SK-N-SH (cell line): ENCODE measurements around the gene DDAH1. TPM values are rescaled to one million over a fixed set of nuclear protein-coding genes. Genes with fewer than 3 reads are reported as not detected.

Source experiments
- CTCF ChIA-PET: fragments of 300-600, 350-600 bp; formaldehyde crosslinking; extraction: SDS; loops from one replicate; lab custom pipeline; 2021; lab: Yijun Ruan, JAX
- POLR2A ChIA-PET: fragments of 350-600 bp; sonication (Branson Sonifier 250); formaldehyde crosslinking; extraction: SDS; loops from one replicate; lab custom pipeline; 2020; ENCODE audit warnings: antibody characterized with exemption, inconsistent platforms; lab: Yijun Ruan, JAX
- DNase-seq: peaks from one replicate; pipeline ENCODE4 v3.0.0; 2012
- H2AFZ ChIP-seq: fragments of 200-600 bp; sonication (generic); 2 replicates; pipeline ENCODE4 v1.8.1; 2016; ENCODE audit warnings: antibody characterized with exemption, mild to moderate bottlenecking, low read depth
- H3F3A ChIP-seq: fragments of 200-600 bp; sonication (generic); replicated peaks from 2 replicates; pipeline ENCODE3; 2016; ENCODE audit warnings: antibody characterized with exemption, mild to moderate bottlenecking; ENCODE audit not compliant: insufficient read depth
- H3K27ac ChIP-seq, 2 experiments: fragments of 200-500 bp in 1 of 2; fragments of 200-600 bp in 1 of 2; sonication (Bioruptor generic) in 1 of 2; sonication (generic), shearing (Covaris generic) in 1 of 2; 2 replicates each; pipeline versions ENCODE4 v1.5.1 to v1.6.1; 2014 to 2016; ENCODE audit warnings: low read depth in 2 of 2, inconsistent platforms in 1 of 2, low read length in 1 of 2, mild to moderate bottlenecking in 1 of 2, mixed read lengths in 1 of 2
- H3K27me3 ChIP-seq: fragments of 200-600 bp; sonication (generic), shearing (Covaris generic); 2 replicates; pipeline ENCODE4 v1.6.1; 2016; ENCODE audit warnings: mixed run types; ENCODE audit not compliant: insufficient read depth
- H3K36me3 ChIP-seq, 2 experiments: fragments of 200-500 bp in 1 of 2; fragments of 200-600 bp in 1 of 2; sonication (Bioruptor generic) in 1 of 2; sonication (generic) in 1 of 2; replicated peaks in 1 of 2; 2 replicates each; pipeline versions ENCODE3 to v1.5.1; 2014 to 2016; ENCODE audit warnings: low read length in 1 of 2, mild to moderate bottlenecking in 1 of 2; ENCODE audit not compliant: insufficient read depth in 2 of 2, control insufficient read depth in 1 of 2
- H3K4me1 ChIP-seq, 2 experiments: fragments of 200-500 bp in 1 of 2; fragments of 200-600 bp in 1 of 2; sonication (Bioruptor generic) in 1 of 2; sonication (generic), shearing (Covaris generic) in 1 of 2; 2 replicates each; pipeline versions ENCODE4 v1.5.1 to v1.6.1; 2014 to 2016; ENCODE audit warnings: low read depth in 1 of 2, low read length in 1 of 2, mixed run types in 1 of 2; ENCODE audit not compliant: insufficient read depth in 2 of 2, control insufficient read depth in 1 of 2
- H3K4me2 ChIP-seq: fragments of 200-600 bp; sonication (generic), shearing (Covaris generic); 2 replicates; pipeline ENCODE4 v1.6.1; 2017; ENCODE audit warnings: mixed run types
- H3K4me3 ChIP-seq, 2 experiments: fragments of 200-500 bp in 1 of 2; fragments of 200-600 bp in 1 of 2; sonication (Bioruptor generic) in 1 of 2; sonication (generic), shearing (Covaris generic) in 1 of 2; 2 replicates each; pipeline versions ENCODE4 v1.5.1 to v1.8.1; 2014 to 2016; ENCODE audit warnings: low read depth in 2 of 2, inconsistent platforms in 1 of 2, low read length in 1 of 2, mild to moderate bottlenecking in 1 of 2, mixed read lengths in 1 of 2, moderate library complexity in 1 of 2
- H3K79me2 ChIP-seq: fragments of 200-600 bp; sonication (generic); 2 replicates; pipeline ENCODE4 v1.8.1; 2017; ENCODE audit warnings: mild to moderate bottlenecking; ENCODE audit not compliant: insufficient read depth
- H3K9ac ChIP-seq: fragments of 200-600 bp; sonication (generic); 2 replicates; pipeline ENCODE4 v1.6.1; 2017; ENCODE audit warnings: mixed run types
- H3K9me2 ChIP-seq: fragments of 200-600 bp; sonication (generic); 2 replicates; pipeline ENCODE4 v1.6.1; 2017; ENCODE audit warnings: mixed run types
- H3K9me3 ChIP-seq: fragments of 200-600 bp; sonication (generic); 2 replicates; pipeline ENCODE4 v1.6.1; 2017; ENCODE audit warnings: mixed run types, mild to moderate bottlenecking, moderate library complexity
- H4K20me1 ChIP-seq: fragments of 200-600 bp; sonication (generic); 2 replicates; pipeline ENCODE4 v1.6.1; 2017; ENCODE audit warnings: mild to moderate bottlenecking, mixed run types; ENCODE audit not compliant: insufficient read depth
- CHD2 ChIP-seq: fragments of 150-350 bp; IDR thresholded peaks from 2 replicates; pipeline ENCODE4 v1.6.1; 2018; ENCODE audit warnings: low read length; ENCODE audit not compliant: partially characterized antibody
- EP300 ChIP-seq, 2 experiments: IDR thresholded peaks; 2 replicates each; pipeline versions ENCODE4 v1.4.0 to v1.6.1; 2012; ENCODE audit warnings: borderline replicate concordance in 1 of 2, low read depth in 1 of 2, low read length in 1 of 2
- EZH2phosphoT487 ChIP-seq: fragments of 200-600 bp; sonication (generic); IDR thresholded peaks from 2 replicates; pipeline ENCODE4 v1.6.1; 2017; ENCODE audit warnings: low read depth, mixed run types, mild to moderate bottlenecking, antibody characterized with exemption, moderate library complexity, borderline replicate concordance
- FOSL2 ChIP-seq: IDR thresholded peaks from 2 replicates; pipeline ENCODE4 v1.4.0; 2012; ENCODE audit warnings: low read depth, mild to moderate bottlenecking, moderate library complexity, borderline replicate concordance
- GABPA ChIP-seq: IDR thresholded peaks from 2 replicates; pipeline ENCODE4 v1.4.0; 2012; ENCODE audit warnings: low read depth, mild to moderate bottlenecking
- JUND ChIP-seq: IDR thresholded peaks from 2 replicates; pipeline ENCODE4 v1.4.0; 2012
- MXI1 ChIP-seq: IDR thresholded peaks from 2 replicates; pipeline ENCODE4 v1.6.1; 2012; ENCODE audit warnings: mild to moderate bottlenecking, low read depth, low read length, improper control_type of control experiment
- POLR2AphosphoS5 ChIP-seq: IDR thresholded peaks from 2 replicates; pipeline ENCODE4 v1.6.1; 2012; ENCODE audit warnings: low read depth, low read length
- RFX5 ChIP-seq: IDR thresholded peaks from 2 replicates; pipeline ENCODE4 v1.6.1; 2012; ENCODE audit warnings: mild to moderate bottlenecking, improper control_type of control experiment, low read length
- RXRA ChIP-seq: IDR thresholded peaks from 2 replicates; pipeline ENCODE4 v1.4.0; 2012; ENCODE audit warnings: low read depth, mild to moderate bottlenecking, borderline replicate concordance
- TAF1 ChIP-seq: IDR thresholded peaks from 2 replicates; pipeline ENCODE4 v1.6.1; 2012; ENCODE audit warnings: low read depth, mild to moderate bottlenecking, low read length, moderate library complexity, borderline replicate concordance
- TCF12 ChIP-seq: IDR thresholded peaks from 2 replicates; pipeline ENCODE4 v1.4.0; 2012
- WGBS: methylation state at CpG from one replicate; pipeline ENCODE4 v1.1.6; 2017; ENCODE audit warnings: low lambda C conversion rate; 5-methylcytosine and 5-hydroxymethylcytosine counted together
- polyA plus RNA-seq, 3 experiments: library from polyadenylated mRNA; depleted of rRNA; stranded (reverse); fragments of >200 nt; gene quantifications; 2 replicates each; pipeline ENCODE4 v1.2.3, GENCODE V29; 2012
- TF ChIP-seq, protein P1 (sequence below): IDR thresholded peaks from 2 replicates; pipeline ENCODE4 v1.6.1; 2012; ENCODE audit warnings: mild to moderate bottlenecking, low read depth, low read length, moderate library complexity
- TF ChIP-seq, protein P2 (sequence below): IDR thresholded peaks from 2 replicates; pipeline ENCODE4 v1.4.0; 2012; ENCODE audit warnings: low read depth
- TF ChIP-seq, protein P3 (sequence below): fragments of 150-350 bp; IDR thresholded peaks from 2 replicates; pipeline ENCODE4 v1.6.1; 2016; ENCODE audit warnings: mild to moderate bottlenecking, low read depth, low read length
- TF ChIP-seq, protein P4 (sequence below): fragments of 150-350 bp; IDR thresholded peaks from 2 replicates; pipeline ENCODE4 v1.6.1; 2017; ENCODE audit warnings: antibody characterized with exemption, low read length, low read depth, borderline replicate concordance

DDAH1 gene
- polyA plus RNA-seq, 1 of the 3 experiments (the other 2 are of a cell fraction): 64.3 TPM

DNA sequence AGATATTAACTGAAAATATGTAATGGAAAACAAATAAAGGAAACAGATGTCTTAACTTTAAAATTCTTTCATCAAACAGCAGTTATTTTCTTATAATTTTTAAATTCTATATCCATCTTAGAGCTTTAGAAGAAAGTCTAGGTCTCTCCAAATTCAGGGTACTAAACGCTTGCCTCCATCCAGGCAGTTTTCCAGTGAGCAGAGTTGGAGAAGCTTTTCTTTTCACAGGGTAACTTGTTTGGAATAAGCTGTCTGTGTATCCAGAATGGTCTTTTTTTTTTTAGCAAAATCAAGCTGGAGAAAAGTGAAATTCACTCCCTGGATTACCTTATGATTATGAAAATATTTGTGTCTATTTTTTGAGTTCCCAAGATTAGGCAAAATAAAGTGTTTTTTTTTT is 88.6 kb downstream of the DDAH1 start:
- Histone ChIP-seq H4K20me1 (no peaks in the 10 kb centered on the region), H3K27me3 (no peaks in the 10 kb centered on the region), H3F3A (peaks cover 29% of the 10 kb centered on the region), H3K4me1 (peaks cover 14 to 53% of the 10 kb centered on the region in 2 experiments), H3K4me2 (no peak overlapping the region), H3K27ac (peak overlapping the region in 1 of 2 experiments; percentile 75; a peak in 3 of 4 replicates), H3K36me3 (peaks cover 0 to 4% of the 10 kb centered on the region in 2 experiments), H3K9ac (no peak overlapping the region), H3K4me3 (no peak overlapping the region), H3K9me2 (no peaks in the 10 kb centered on the region), H3K9me3 (no peaks in the 10 kb centered on the region), H3K79me2 (peaks cover 95% of the 10 kb centered on the region), H2AFZ (no peak overlapping the region)
- DNase-seq: no peak
- ChIA-PET CTCF (interaction anchor here (0.8 to 2.2 kb wide), 3 partner anchors 68 to 126 kb away, joined by 3 to 9 read pairs (median 4); no protein-coding TSS in a partner anchor), POLR2A (interaction anchor here (0.6 kb wide), 1 partner anchor 11 kb away, joined by 3 read pairs; no protein-coding TSS in a partner anchor)
- WGBS: 100% methylated on average over 1 of the region's 1 CpG
- TF ChIP-seq CHD2 (no peak), TAF1 (no peak), JUND (no peak), TCF12 (no peak), RXRA (no peak), GABPA (no peak), MXI1 (no peak), POLR2AphosphoS5 (no peak), RFX5 (no peak), FOSL2 (no peak), EZH2phosphoT487 (no peak), EP300 (IDR thresholded peaks at IDR 0.05; ENCODE audit: borderline replicate concordance in 1 of 2, low read depth in 1 of 2, low read length in 1 of 2) (no peak)
- TF ChIP-seq, protein P1, sequence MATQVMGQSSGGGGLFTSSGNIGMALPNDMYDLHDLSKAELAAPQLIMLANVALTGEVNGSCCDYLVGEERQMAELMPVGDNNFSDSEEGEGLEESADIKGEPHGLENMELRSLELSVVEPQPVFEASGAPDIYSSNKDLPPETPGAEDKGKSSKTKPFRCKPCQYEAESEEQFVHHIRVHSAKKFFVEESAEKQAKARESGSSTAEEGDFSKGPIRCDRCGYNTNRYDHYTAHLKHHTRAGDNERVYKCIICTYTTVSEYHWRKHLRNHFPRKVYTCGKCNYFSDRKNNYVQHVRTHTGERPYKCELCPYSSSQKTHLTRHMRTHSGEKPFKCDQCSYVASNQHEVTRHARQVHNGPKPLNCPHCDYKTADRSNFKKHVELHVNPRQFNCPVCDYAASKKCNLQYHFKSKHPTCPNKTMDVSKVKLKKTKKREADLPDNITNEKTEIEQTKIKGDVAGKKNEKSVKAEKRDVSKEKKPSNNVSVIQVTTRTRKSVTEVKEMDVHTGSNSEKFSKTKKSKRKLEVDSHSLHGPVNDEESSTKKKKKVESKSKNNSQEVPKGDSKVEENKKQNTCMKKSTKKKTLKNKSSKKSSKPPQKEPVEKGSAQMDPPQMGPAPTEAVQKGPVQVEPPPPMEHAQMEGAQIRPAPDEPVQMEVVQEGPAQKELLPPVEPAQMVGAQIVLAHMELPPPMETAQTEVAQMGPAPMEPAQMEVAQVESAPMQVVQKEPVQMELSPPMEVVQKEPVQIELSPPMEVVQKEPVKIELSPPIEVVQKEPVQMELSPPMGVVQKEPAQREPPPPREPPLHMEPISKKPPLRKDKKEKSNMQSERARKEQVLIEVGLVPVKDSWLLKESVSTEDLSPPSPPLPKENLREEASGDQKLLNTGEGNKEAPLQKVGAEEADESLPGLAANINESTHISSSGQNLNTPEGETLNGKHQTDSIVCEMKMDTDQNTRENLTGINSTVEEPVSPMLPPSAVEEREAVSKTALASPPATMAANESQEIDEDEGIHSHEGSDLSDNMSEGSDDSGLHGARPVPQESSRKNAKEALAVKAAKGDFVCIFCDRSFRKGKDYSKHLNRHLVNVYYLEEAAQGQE: no peak
- TF ChIP-seq, protein P2, sequence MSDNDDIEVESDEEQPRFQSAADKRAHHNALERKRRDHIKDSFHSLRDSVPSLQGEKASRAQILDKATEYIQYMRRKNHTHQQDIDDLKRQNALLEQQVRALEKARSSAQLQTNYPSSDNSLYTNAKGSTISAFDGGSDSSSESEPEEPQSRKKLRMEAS: no peak
- TF ChIP-seq, protein P3, sequence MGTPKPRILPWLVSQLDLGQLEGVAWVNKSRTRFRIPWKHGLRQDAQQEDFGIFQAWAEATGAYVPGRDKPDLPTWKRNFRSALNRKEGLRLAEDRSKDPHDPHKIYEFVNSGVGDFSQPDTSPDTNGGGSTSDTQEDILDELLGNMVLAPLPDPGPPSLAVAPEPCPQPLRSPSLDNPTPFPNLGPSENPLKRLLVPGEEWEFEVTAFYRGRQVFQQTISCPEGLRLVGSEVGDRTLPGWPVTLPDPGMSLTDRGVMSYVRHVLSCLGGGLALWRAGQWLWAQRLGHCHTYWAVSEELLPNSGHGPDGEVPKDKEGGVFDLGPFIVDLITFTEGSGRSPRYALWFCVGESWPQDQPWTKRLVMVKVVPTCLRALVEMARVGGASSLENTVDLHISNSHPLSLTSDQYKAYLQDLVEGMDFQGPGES: no peak
- TF ChIP-seq, protein P4, sequence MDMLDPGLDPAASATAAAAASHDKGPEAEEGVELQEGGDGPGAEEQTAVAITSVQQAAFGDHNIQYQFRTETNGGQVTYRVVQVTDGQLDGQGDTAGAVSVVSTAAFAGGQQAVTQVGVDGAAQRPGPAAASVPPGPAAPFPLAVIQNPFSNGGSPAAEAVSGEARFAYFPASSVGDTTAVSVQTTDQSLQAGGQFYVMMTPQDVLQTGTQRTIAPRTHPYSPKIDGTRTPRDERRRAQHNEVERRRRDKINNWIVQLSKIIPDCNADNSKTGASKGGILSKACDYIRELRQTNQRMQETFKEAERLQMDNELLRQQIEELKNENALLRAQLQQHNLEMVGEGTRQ: no peak
